Esophagus muscularis mucosa (tissue), 4 donors: ENCODE measurements around the gene PCDH1. TPM values are rescaled to one million over a fixed set of nuclear protein-coding genes. Genes with fewer than 3 reads are reported as not detected.
"Not testable (repeated sequence)": the region's sequence is repeated elsewhere in the genome, so short reads cannot be mapped to it uniquely, and the experiment has no call there.

Source experiments
- DNase-seq: peaks from one replicate; pipeline ENCODE4 v3.0.0-alpha.2; 2017; ENCODE audit errors: extremely low spot score
- H3K27ac ChIP-seq, 4 donors: fragments of 200-600 bp; sonication (generic); replicated peaks in 1 of 4; 1 replicate in 3 of 4; 2 replicates in 1 of 4; pipeline ENCODE4 v1.5.1; 2016 to 2019; ENCODE audit warnings: mild to moderate bottlenecking in 1 of 4
- H3K27me3 ChIP-seq, 4 donors: fragments of 200-600 bp; sonication (generic); one replicate each; pipeline versions ENCODE4 v1.5.1 to v1.6.0; 2016 to 2019
- H3K36me3 ChIP-seq, 4 donors: fragments of 200-600 bp; sonication (generic); one replicate each; pipeline ENCODE4 v1.5.1; 2016 to 2019
- H3K4me1 ChIP-seq, 4 donors: fragments of 200-600 bp; sonication (generic); one replicate each; pipeline ENCODE4 v1.5.1; 2016 to 2019
- H3K4me3 ChIP-seq, 4 donors: fragments of 200-600 bp; sonication (generic); 1 replicate in 2 of 4; 2 replicates in 2 of 4; pipeline ENCODE4 v1.5.1; 2016 to 2019; ENCODE audit warnings: mild to moderate bottlenecking in 4 of 4, moderate library complexity in 1 of 4
- H3K9me3 ChIP-seq, 4 donors: fragments of 200-600 bp; sonication (generic); 1 replicate in 3 of 4; 2 replicates in 1 of 4; pipeline ENCODE4 v1.5.1; 2016 to 2019
- CTCF ChIP-seq, 3 experiments: fragments of 200-600 bp in 2 of 3; fragments of 450-650 bp in 1 of 3; sonication (generic) in 2 of 3; IDR thresholded peaks; one replicate each; pipeline ENCODE4 v1.5.1; 2017 to 2019; ENCODE audit warnings: antibody characterized with exemption in 3 of 3, mild to moderate bottlenecking in 2 of 3, moderate library complexity in 1 of 3
- EP300 ChIP-seq: sonication (generic); formaldehyde crosslinking; IDR thresholded peaks from one replicate; pipeline ENCODE4 v1.6.1; 2017; ENCODE audit warnings: antibody characterized with exemption
- POLR2A ChIP-seq: fragments of 450-650 bp; IDR thresholded peaks from one replicate; pipeline ENCODE4 v1.6.1; 2017; ENCODE audit warnings: antibody characterized with exemption, moderate library complexity, mild to moderate bottlenecking, low read depth
- POLR2AphosphoS5 ChIP-seq, 2 donors: sonication (generic); formaldehyde crosslinking; IDR thresholded peaks; one replicate each; pipeline ENCODE4 v1.6.1; 2017; ENCODE audit warnings: antibody characterized with exemption in 2 of 2
- WGBS: methylation state at CpG from one replicate; pipeline ENCODE4 v1.1.5; 2018; 5-methylcytosine and 5-hydroxymethylcytosine counted together
- intact Hi-C: fragments of 100-400 bp; cut with DNase I; formaldehyde crosslinking; loops from one replicate; pipeline ENCODE4 v1.15.1; 2023
- total RNA-seq, 4 donors: library from RNA; depleted of rRNA; stranded (reverse); fragments of >200 nt; gene quantifications; one replicate each; pipeline versions ENCODE4 v1.1.0 to v1.2.1, GENCODE V29; 2016

PCDH1 gene
- total RNA-seq, 4 donors from 2014 or later = 18.7 to 57.8 (median 38.2) TPM

- Histone ChIP-seq H3K9me3 (no peaks in the 10 kb centered on the region), H3K4me1 (no peaks in the 10 kb centered on the region), H3K4me3 (no peak overlapping the region), H3K27me3 (peaks cover 0 to 13% (median 0%) of the 10 kb centered on the region in 4 donors), H3K27ac (no peak overlapping the region), H3K36me3 (no peaks in the 10 kb centered on the region)
- WGBS = 84% methylated on average over 4 of the region's 4 CpGs
- TF ChIP-seq EP300 (no peak), POLR2A (no peak), CTCF (IDR thresholded peaks at IDR 0.05) (no peak), POLR2AphosphoS5 (IDR thresholded peaks at IDR 0.05) (no peak)
- DNase-seq = no peak
- intact Hi-C loops = no loop called here
These were observed 19.2 kb upstream of the PCDH1 start for GRCh38 chr5:141897425-141897824.

GRCh38 chr5:141890429-141890828 lies 12.2 kb upstream of the PCDH1 start:
- H3K4me1 ChIP-seq, DNase-seq, H3K36me3 ChIP-seq, H3K27ac ChIP-seq, H3K4me3 ChIP-seq, H3K9me3 ChIP-seq, intact Hi-C loops: not testable (repeated sequence)
- peaks cover 0 to 12% (median 0%) of the 10 kb centered on the region in 4 donors for H3K27me3 ChIP-seq
- WGBS = 100% methylated on average over 2 of the region's 2 CpGs

GRCh38 chr5:141889282-141889871 lies 11.2 kb upstream of the PCDH1 start:
- DNase-seq = no peak
- H3K4me3 ChIP-seq = no peak overlapping the region
- intact Hi-C loops = no loop called here
- 67% methylated on average over 3 of the region's 3 CpGs for WGBS
- H3K27me3 ChIP-seq = peaks cover 0 to 23% (median 0%) of the 10 kb centered on the region in 4 donors
- H3K4me1 ChIP-seq = no peaks in the 10 kb centered on the region
- no peaks in the 10 kb centered on the region for H3K36me3 ChIP-seq
- no peak overlapping the region for H3K27ac ChIP-seq
- TF ChIP-seq EP300 = no peak
- TF ChIP-seq CTCF (IDR thresholded peaks at IDR 0.05) = peak in 1 of 3 experiments; percentile 6
- H3K9me3 ChIP-seq = no peaks in the 10 kb centered on the region

GRCh38 chr5:141883892-141884318 lies 5.7 kb upstream of the PCDH1 start:
- H3K9me3 ChIP-seq = no peaks in the 10 kb centered on the region
- H3K36me3 ChIP-seq = no peaks in the 10 kb centered on the region
- 34% methylated on average over 8 of the region's 8 CpGs for WGBS
- no peak overlapping the region for H3K27ac ChIP-seq
- H3K27me3 ChIP-seq = peaks cover 0 to 66% (median 27%) of the 10 kb centered on the region in 4 donors
- intact Hi-C loops = no loop called here
- DNase-seq = no peak
- TF ChIP-seq EP300 (no peak), CTCF (IDR thresholded peaks at IDR 0.05) (no peak), POLR2A (no peak), POLR2AphosphoS5 (IDR thresholded peaks at IDR 0.05) (no peak)
- peak overlapping the region in 1 of 4 donors; percentile 4 for H3K4me3 ChIP-seq
- H3K4me1 ChIP-seq = peaks cover 41 to 51% (median 49%) of the 10 kb centered on the region in 4 donors

GRCh38 chr5:141883184-141883891 lies 5.1 kb upstream of the PCDH1 start:
- peak in 1 of 2 donors; percentile 10 for TF ChIP-seq POLR2AphosphoS5 (IDR thresholded peaks at IDR 0.05)
- TF ChIP-seq CTCF (IDR thresholded peaks at IDR 0.05) = no peak
- no peak for TF ChIP-seq EP300
- no peak for TF ChIP-seq POLR2A
- Histone ChIP-seq H3K27me3 (peaks cover 0 to 66% (median 27%) of the 10 kb centered on the region in 4 donors), H3K27ac (peak overlapping the region in 1 of 4 donors; percentile 63), H3K4me3 (peak overlapping the region in 2 of 4 donors; percentile 4 to 19), H3K9me3 (no peaks in the 10 kb centered on the region), H3K36me3 (no peaks in the 10 kb centered on the region), H3K4me1 (peaks cover 44 to 56% (median 54%) of the 10 kb centered on the region in 4 donors)
- 2% methylated on average over 30 of the region's 35 CpGs for WGBS
- intact Hi-C loops = no loop called here
- no peak for DNase-seq
